HCEC 1CT (cell line): ENCODE measurements around the gene C3orf18.

Source experiments
- DNase-seq: peaks from one replicate; pipeline ENCODE4 v3.0.0-alpha.2; 2017

C3orf18 gene

GRCh38 chr3:50549226-50549625 is 18.3 kb downstream of the C3orf18 start:
- DNase-seq, result no peak

- DNase-seq, result no peak
Observed at GRCh38 chr3:50545781-50546180, 21.8 kb downstream of the C3orf18 start.

- peak; percentile 19 for DNase-seq
Observed at GRCh38 chr3:50542177-50543034, 25.1 kb downstream of the C3orf18 start.

- DNase-seq, result no peak
Observed at GRCh38 chr3:50539356-50540286, 27.9 kb downstream of the C3orf18 start.

GRCh38 chr3:50537421-50538129 is 30.0 kb downstream of the C3orf18 start:
- DNase-seq, result no peak

GRCh38 chr3:50536471-50537180 is 30.9 kb downstream of the C3orf18 start:
- DNase-seq, result peak; percentile 20

GRCh38 chr3:50534681-50535330 is 32.7 kb downstream of the C3orf18 start:
- peak; percentile 46 for DNase-seq

- no peak for DNase-seq
Observed at GRCh38 chr3:50533807-50534461, 33.6 kb downstream of the C3orf18 start.

GRCh38 chr3:50533316-50533715 is 34.2 kb downstream of the C3orf18 start:
- no peak for DNase-seq

GRCh38 chr3:50532062-50532705 is 35.4 kb downstream of the C3orf18 start:
- DNase-seq, result no peak

- no peak for DNase-seq
Observed at GRCh38 chr3:50531201-50531600, 36.3 kb downstream of the C3orf18 start.

- no peak for DNase-seq
Observed at GRCh38 chr3:50530001-50530970, 37.3 kb downstream of the C3orf18 start.

GRCh38 chr3:50525987-50526386 is 41.6 kb downstream of the C3orf18 start:
- peak; percentile 43 for DNase-seq

GRCh38 chr3:50525191-50525910 is 42.2 kb downstream of the C3orf18 start:
- DNase-seq, result no peak

- no peak for DNase-seq
Observed at GRCh38 chr3:50524746-50525145, 42.8 kb downstream of the C3orf18 start.

- no peak for DNase-seq
Observed at GRCh38 chr3:50523279-50523811, 44.2 kb downstream of the C3orf18 start.

GRCh38 chr3:50521572-50521971 is 46.0 kb downstream of the C3orf18 start:
- DNase-seq, result no peak

- DNase-seq, result no peak
Observed at GRCh38 chr3:50520849-50521248, 46.7 kb downstream of the C3orf18 start.
